WTC11 (cell line): Measurements from ENCODE around the gene GAA. TPM values are rescaled to one million over a fixed set of nuclear protein-coding genes. Genes with fewer than 3 reads are reported as not detected.

Experiments
- ATAC-seq: fragments of 200-7000 bp; cut with Tn5 transposase; 2 replicates; pipeline ENCODE4 v1.10.0; 2021; ENCODE audit warnings: mild to moderate bottlenecking, moderate library complexity
- CTCF ChIA-PET: fragments of 300-600 bp; sonication (Branson Sonifier 250); formaldehyde crosslinking; loops from one replicate; lab custom pipeline; 2021; ENCODE audit warnings: antibody characterized with exemption; lab: Charles Lee
- POLR2A ChIA-PET: fragments of 350-600 bp; sonication (Branson Sonifier 250); formaldehyde crosslinking; loops from one replicate; lab custom pipeline; 2021; ENCODE audit warnings: antibody characterized with exemption; lab: Charles Lee
- DNase-seq: peaks from one replicate; pipeline ENCODE4 v3.0.0; 2021; ENCODE audit warnings: low spot score
- H3K27ac Mint-ChIP-seq: 2 replicates; pipeline ENCODE4 v1.8.0; 2021; ENCODE audit warnings: mixed read lengths
- H3K27me3 Mint-ChIP-seq: 2 replicates; pipeline ENCODE4 v1.8.0; 2021; ENCODE audit warnings: low read depth, mild to moderate bottlenecking, moderate library complexity, mixed read lengths
- H3K36me3 Mint-ChIP-seq: 2 replicates; pipeline ENCODE4 v1.8.0; 2021; ENCODE audit warnings: mixed read lengths
- H3K4me1 Mint-ChIP-seq: 2 replicates; pipeline ENCODE4 v1.8.0; 2022; ENCODE audit warnings: mixed read lengths
- H3K4me3 Mint-ChIP-seq: 2 replicates; pipeline ENCODE4 v1.8.0; 2021; ENCODE audit warnings: mild to moderate bottlenecking, moderate library complexity, mixed read lengths
- H3K9me3 Mint-ChIP-seq: 2 replicates; pipeline ENCODE4 v1.8.0; 2021; ENCODE audit warnings: mixed read lengths
- AFF4 ChIP-seq: sonication (generic); formaldehyde crosslinking; IDR thresholded peaks from 2 replicates; pipeline ENCODE4 v1.8.1; 2023; ENCODE audit warnings: mild to moderate bottlenecking, missing genetic modification reagents, borderline replicate concordance
- ATF2 ChIP-seq: sonication (generic); formaldehyde crosslinking; IDR thresholded peaks from 2 replicates; pipeline ENCODE4 v1.8.1; 2022; ENCODE audit warnings: low read depth, missing genetic modification reagents, borderline replicate concordance
- CREB1 ChIP-seq: sonication (generic); formaldehyde crosslinking; IDR thresholded peaks from 2 replicates; pipeline ENCODE4 v1.8.0; 2023; ENCODE audit warnings: mild to moderate bottlenecking, missing genetic modification reagents
- E2F4 ChIP-seq: sonication (generic); formaldehyde crosslinking; IDR thresholded peaks from 2 replicates; pipeline ENCODE4 v1.8.1; 2022; ENCODE audit warnings: low read depth, mild to moderate bottlenecking, moderate library complexity, missing genetic modification reagents, borderline replicate concordance
- E2F5 ChIP-seq: sonication (generic); formaldehyde crosslinking; IDR thresholded peaks from 2 replicates; pipeline ENCODE4 v1.8.1; 2022; ENCODE audit warnings: mild to moderate bottlenecking, moderate library complexity, missing genetic modification reagents
- ERG ChIP-seq: fragments of 250-450 bp; sonication (Bioruptor Pico); IDR thresholded peaks from 2 replicates; pipeline ENCODE4 v1.8.0; 2021; ENCODE audit warnings: mild to moderate bottlenecking
- FOXK1 ChIP-seq: sonication (generic); formaldehyde crosslinking; IDR thresholded peaks from 2 replicates; pipeline ENCODE4 v1.8.0; 2022; ENCODE audit warnings: mild to moderate bottlenecking, moderate library complexity, missing genetic modification reagents
- GABPB1 ChIP-seq: sonication (generic); formaldehyde crosslinking; IDR thresholded peaks from 2 replicates; pipeline ENCODE4 v1.8.1; 2023; ENCODE audit warnings: mild to moderate bottlenecking, missing genetic modification reagents
- GRHL2 ChIP-seq: fragments of 250-450 bp; sonication (Bioruptor Pico); IDR thresholded peaks from 2 replicates; pipeline ENCODE4 v1.8.0; 2022; ENCODE audit warnings: mild to moderate bottlenecking, moderate library complexity; ENCODE audit not compliant: insufficient replicate concordance, severe bottlenecking
- JAZF1 ChIP-seq: fragments of 250-450 bp; sonication (Bioruptor Pico); IDR thresholded peaks from 2 replicates; pipeline ENCODE4 v1.9.0; 2021; ENCODE audit warnings: moderate library complexity, mild to moderate bottlenecking, inconsistent platforms
- MLX ChIP-seq: sonication (generic); formaldehyde crosslinking; IDR thresholded peaks from 2 replicates; pipeline ENCODE4 v1.8.1; 2023; ENCODE audit warnings: mild to moderate bottlenecking, missing genetic modification reagents, moderate library complexity
- RELA ChIP-seq: sonication (generic); formaldehyde crosslinking; IDR thresholded peaks from 2 replicates; pipeline ENCODE4 v1.8.1; 2022; ENCODE audit warnings: missing genetic modification reagents, mild to moderate bottlenecking, borderline replicate concordance
- RORB ChIP-seq: fragments of 250-450 bp; sonication (Bioruptor Pico); IDR thresholded peaks from 2 replicates; pipeline ENCODE4 v1.9.0; 2021; ENCODE audit warnings: mild to moderate bottlenecking
- STAT6 ChIP-seq: sonication (generic); formaldehyde crosslinking; conservative IDR thresholded peaks from 2 replicates; pipeline ENCODE4 v1.8.1; 2023; ENCODE audit warnings: mild to moderate bottlenecking, low read depth, missing genetic modification reagents, moderate library complexity
- USF1 ChIP-seq: sonication (generic); formaldehyde crosslinking; IDR thresholded peaks from 2 replicates; pipeline ENCODE4 v1.8.0; 2022; ENCODE audit warnings: mild to moderate bottlenecking, missing genetic modification reagents
- ZNF512 ChIP-seq: sonication (generic); formaldehyde crosslinking; IDR thresholded peaks from 2 replicates; pipeline ENCODE4 v1.8.1; 2022; ENCODE audit warnings: missing genetic modification reagents, borderline replicate concordance
- total RNA-seq: library from RNA; stranded (reverse); gene quantifications from 3 replicates; pipeline ENCODE4 v1.2.3, GENCODE V29; 2021

GAA gene
- total RNA-seq, 1 experiment from 2014 or later: 91.6 TPM

GRCh38 chr17:80146121-80147034, 45.0 kb downstream of the GAA start (continued):
- TF ChIP-seq E2F5 (CRISPR knock-in tag) (0 out of 2 replicates have a peak, but pooled peaks have one; percentile 34), GRHL2 (CRISPR knock-in tag) (no peak), RELA (CRISPR knock-in tag) (peak; percentile 63; the same call in 1 of the 2 replicates), GABPB1 (CRISPR knock-in tag) (no peak), MLX (CRISPR knock-in tag) (no peak), ATF2 (CRISPR knock-in tag) (no peak), AFF4 (CRISPR knock-in tag) (no peak), JAZF1 (CRISPR knock-in tag) (no peak)

GRCh38 chr17:80147035-80147822, 45.8 kb downstream of the GAA start, which contains the start of gene EIF4A3:
Gene EIF4A3, minus strand, starts transcription at chr17:80147128. Its CDS starts 167 bp downstream, at chr17:80146961.
- Mint-ChIP-seq H3K4me1 (peaks cover 29% of the 10 kb centered on the region), H3K9me3 (0 out of 2 replicates have a peak, but pooled peaks cover under 1% of the 10 kb centered on the region), H3K27me3 (no peaks in the 10 kb centered on the region; the same call in 1 of the 2 replicates), H3K4me3 (peak within 1 kb of the TSS; percentile 77), H3K36me3 (peaks cover 21% of the 10 kb centered on the region), H3K27ac (peak within 1 kb of the TSS; percentile 90)
- peak; percentile 92 for ATAC-seq
- ChIA-PET CTCF (interaction anchor here (5.6 kb wide), 1 partner anchor 23 kb away, joined by 35 read pairs; no protein-coding TSS in a partner anchor), POLR2A (interaction anchor here (1.0 kb wide), 1 partner anchor 46 kb away, joined by 3 read pairs; the partner anchor contains the start of gene GAA)
- DNase-seq: peak; percentile 99
- no peak for TF ChIP-seq RORB
- TF ChIP-seq STAT6 (CRISPR knock-in tag): 0 out of 2 replicates have a peak, but pooled peaks have one; percentile 13
- peak; percentile 60; the same call in 1 of the 2 replicates for TF ChIP-seq CREB1 (CRISPR knock-in tag)
- TF ChIP-seq USF1 (CRISPR knock-in tag): peak; percentile 91
- TF ChIP-seq E2F4 (CRISPR knock-in tag): 0 out of 2 replicates have a peak, but pooled peaks have one; percentile 16
- TF ChIP-seq ERG (CRISPR knock-in tag): no peak
- TF ChIP-seq FOXK1 (CRISPR knock-in tag): peak; percentile 94; the same call in 1 of the 2 replicates
- TF ChIP-seq ZNF512 (CRISPR knock-in tag): no peak
